ENCODE measurements around the gene TRIP4. TPM values are rescaled to one million over a fixed set of nuclear protein-coding genes. Genes with fewer than 3 reads are reported as not detected.

The TRIP4 gene
- total and polyA plus RNA-seq, 2 of the 8 experiments (the other 6 are each of a cell fraction or from before 2014, with no cell fraction given) = 6.2 to 18.9 TPM

DNA sequence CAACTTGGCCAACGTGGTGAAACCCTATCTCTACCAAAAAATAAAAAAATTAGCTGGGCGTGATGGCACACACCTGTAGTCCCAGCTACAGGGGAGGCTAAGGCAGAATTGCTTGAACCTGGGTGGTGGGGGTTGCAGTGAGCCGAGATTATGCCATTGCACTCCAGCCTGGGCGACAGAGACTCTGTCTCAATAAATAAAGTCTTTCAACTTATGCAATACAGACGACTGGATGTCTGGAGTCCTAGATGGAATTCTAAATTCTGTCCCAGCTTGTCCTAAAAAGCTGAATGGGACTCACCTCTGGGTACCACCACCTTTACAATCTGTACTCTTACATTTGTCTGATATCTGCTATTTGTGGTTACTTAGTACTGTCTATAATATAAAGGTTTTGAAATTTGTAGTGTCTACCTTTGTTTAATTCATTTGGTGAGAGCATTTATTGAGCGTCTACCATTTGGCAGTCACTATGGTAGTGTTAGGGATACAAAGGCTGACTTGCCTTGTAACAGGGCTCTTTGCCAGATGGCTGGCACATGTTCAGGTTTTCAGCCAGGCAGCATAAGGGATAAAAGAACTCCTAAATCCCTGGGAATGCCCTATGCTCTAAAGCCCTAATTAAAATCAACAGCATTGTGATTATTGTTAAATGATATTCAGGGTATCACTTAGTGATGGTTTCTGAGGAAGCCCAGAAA, 65.5 kb downstream of the TRIP4 start:
- Histone ChIP-seq H4K8ac (ENCODE audit: extremely low read depth, insufficient read depth, low read length) (no peak overlapping the region), H2BK12ac (ENCODE audit: low read depth, low read length) (no peak overlapping the region), H3K4ac (replicated peaks; ENCODE audit: insufficient read length, low read depth, low read length) (no peak overlapping the region), H2BK120ac (replicated peaks; ENCODE audit: low read depth, low read length) (no peak overlapping the region), H3K36me3 (ENCODE audit: control insufficient read depth in 2 of 4, insufficient read depth in 4 of 4, low read length in 3 of 4) (no peaks in the 10 kb centered on the region), H2BK15ac (ENCODE audit: low read length) (no peak overlapping the region), H3K56ac (replicated peaks; ENCODE audit: insufficient read length, low read depth, low read length) (no peak overlapping the region), H4K5ac (ENCODE audit: insufficient read length, low read depth, low read length) (no peak overlapping the region), H3K4me2 (ENCODE audit: insufficient read depth in 1 of 2, low read depth in 2 of 2, low read length in 2 of 2) (no peak overlapping the region), H3K79me2 (ENCODE audit: control insufficient read depth in 1 of 2, insufficient read depth in 2 of 2, low read length in 2 of 2) (no peaks in the 10 kb centered on the region), H3K23ac (ENCODE audit: insufficient read length) (no peak overlapping the region), H3K18ac (ENCODE audit: extremely low read depth, low read length) (no peak overlapping the region), H4K91ac (replicated peaks; ENCODE audit: insufficient read length, low read length) (no peak overlapping the region), H3K9ac (replicated peaks in 1 of 4; ENCODE audit: extremely low read depth in 1 of 4, low read depth in 3 of 4, low read length in 3 of 4) (no peak overlapping the region), H3K14ac (ENCODE audit: insufficient read length) (no peak overlapping the region), H3K27me3 (replicated peaks in 1 of 4; ENCODE audit: control insufficient read depth in 3 of 4, extremely low read depth in 1 of 4, insufficient read depth in 3 of 4, low read length in 3 of 4) (no peaks in the 10 kb centered on the region), H3K4me1 (replicated peaks in 1 of 4; ENCODE audit: control insufficient read depth in 3 of 4, insufficient read depth in 4 of 4, low read length in 3 of 4) (peaks cover 0 to 2% (median under 1%) of the 10 kb centered on the region in 4 experiments; a peak in 1 of 7 replicates), H3K4me3 (ENCODE audit: extremely low read depth in 1 of 4, insufficient read depth in 2 of 4, low read depth in 3 of 4, low read length in 4 of 4) (no peak overlapping the region), H2BK20ac (ENCODE audit: low read length) (no peak overlapping the region), H2BK5ac (ENCODE audit: low read depth, low read length) (no peak overlapping the region), H3K23me2 (ENCODE audit: low read depth, low read length) (no peaks in the 10 kb centered on the region), H3K9me3 (ENCODE audit: insufficient read depth in 2 of 2, low read depth in 1 of 2, low read length in 1 of 2) (no peaks in the 10 kb centered on the region), H2AK5ac (ENCODE audit: low read depth, low read length) (no peak overlapping the region), H2AFZ (ENCODE audit: low read length) (no peak overlapping the region), H3K79me1 (ENCODE audit: low read depth, low read length) (no peaks in the 10 kb centered on the region), H4K20me1 (replicated peaks in 1 of 2; ENCODE audit: control insufficient read depth in 1 of 2, insufficient read depth in 2 of 2, low read length in 2 of 2) (no peaks in the 10 kb centered on the region), H3K27ac (ENCODE audit: low read depth, low read length) (no peak overlapping the region)
- CTCF ChIA-PET (ENCODE audit: partially characterized antibody) = interaction anchor here (0.8 to 1.6 kb wide), 5 partner anchors 23 to 300 kb away, joined by 3 to 4 read pairs (median 3); no protein-coding TSS in a partner anchor
- DNase-seq (ENCODE audit: low read depth in 1 of 2, low spot score in 2 of 2) (no peak), FAIRE-seq (no peak)
- POLR2A ChIA-PET (ENCODE audit: partially characterized antibody) = no interaction called here
- no peak for TF ChIP-seq EP300 (IDR thresholded peaks at IDR 0.05; ENCODE audit: borderline replicate concordance in 1 of 2, low read depth in 2 of 2, low read length in 2 of 2)
- no peak for TF ChIP-seq ZNF274 (IDR thresholded peaks at IDR 0.05; ENCODE audit: borderline replicate concordance, extremely low read depth, low read length)
- TF ChIP-seq SIN3A (conservative IDR thresholded peaks at IDR 0.05 in 1 of 2, IDR thresholded peaks at IDR 0.05 in 1 of 2; ENCODE audit: low read depth in 1 of 2, low read length in 2 of 2) = no peak
- no peak for TF ChIP-seq KDM1A (IDR thresholded peaks at IDR 0.05; ENCODE audit: borderline replicate concordance, low read length)
- WGBS, 2 experiments (ENCODE audit: extremely low coverage in 1 of 2, insufficient coverage in 1 of 2, insufficient read length in 1 of 2, insufficient replicate concordance in 2 of 2, low coverage in 1 of 2, low lambda C conversion rate in 2 of 2, missing lambda C conversion rate in 1 of 2) = 89% methylated on average over 6 of the region's 6 CpGs; no CpG with 5 or more reads in 1 of the 2 experiments
